K562 (cell line): ENCODE data around the gene PLEKHN1. TPM values are rescaled to one million over a fixed set of nuclear protein-coding genes. Genes with fewer than 3 reads are reported as not detected.
A peak's percentile ranks its signal among the peaks of the same experiment; 100 is the strongest.

Experiments
- CEBPZ ChIP-seq: fragments of 150-350 bp; IDR thresholded peaks from 2 replicates; pipeline ENCODE4 v1.6.1; 2014; ENCODE audit warnings: low read depth, mild to moderate bottlenecking, low read length, borderline replicate concordance
- CHCHD3 ChIP-seq: fragments of 250-450 bp; sonication (Bioruptor Pico); IDR thresholded peaks from 2 replicates; pipeline ENCODE4 v2.1.2; 2022; ENCODE audit warnings: mild to moderate bottlenecking
- CTCF ChIP-seq, 3 experiments: IDR thresholded peaks in 2 of 3; conservative IDR thresholded peaks in 1 of 3; 2 replicates each; pipeline ENCODE4 v1.5.1; 2011 to 2012; ENCODE audit warnings: low read length in 3 of 3, mild to moderate bottlenecking in 3 of 3, control low read depth in 2 of 3, improper control_type of control experiment in 1 of 3, inconsistent platforms in 1 of 3, low read depth in 1 of 3, mixed read lengths in 1 of 3, moderate library complexity in 1 of 3; ENCODE audit not compliant: insufficient read depth in 2 of 3
- GABPA ChIP-seq: fragments of 200-800 bp; sonication (Bioruptor generic); conservative IDR thresholded peaks from 2 replicates; pipeline ENCODE4 v1.6.1; 2016; ENCODE audit warnings: low read depth, missing genetic modification characterization, missing compliant biosample characterization
- GTF2A2 ChIP-seq: IDR thresholded peaks from 2 replicates; pipeline ENCODE4 v1.6.1; 2016; ENCODE audit warnings: mild to moderate bottlenecking, missing genetic modification characterization, missing compliant biosample characterization
- HDAC1 ChIP-seq, 2 experiments: fragments of 450-650 bp; IDR thresholded peaks; 2 replicates each; pipeline ENCODE4 v1.6.1; 2016 to 2017; ENCODE audit warnings: inconsistent platforms in 1 of 2, mild to moderate bottlenecking in 1 of 2, moderate library complexity in 1 of 2
- ILF3 ChIP-seq: fragments of 450-650 bp; IDR thresholded peaks from 2 replicates; pipeline ENCODE4 v1.6.1; 2018; ENCODE audit warnings: antibody characterized with exemption, mild to moderate bottlenecking, moderate library complexity, borderline replicate concordance
- MYNN ChIP-seq, 2 experiments: sonication (generic); formaldehyde crosslinking in 1 of 2; IDR thresholded peaks; 2 replicates each; pipeline versions ENCODE4 v1.5.0 to v1.6.1; 2016 to 2020; ENCODE audit warnings: antibody characterized with exemption in 1 of 2, missing genetic modification reagents in 1 of 2
- PBX2 ChIP-seq, 2 experiments: IDR thresholded peaks in 1 of 2; conservative IDR thresholded peaks in 1 of 2; 2 replicates each; pipeline ENCODE4 v1.6.1; 2016; ENCODE audit warnings: low read depth in 2 of 2, mild to moderate bottlenecking in 1 of 2, missing compliant biosample characterization in 1 of 2, missing genetic modification characterization in 1 of 2, moderate library complexity in 1 of 2
- RAD21 ChIP-seq, 2 experiments: fragments of 250-450 bp in 1 of 2; fragments of 450-650 bp in 1 of 2; sonication (Bioruptor Pico) in 1 of 2; formaldehyde crosslinking in 1 of 2; IDR thresholded peaks in 1 of 2; conservative IDR thresholded peaks in 1 of 2; 2 replicates each; pipeline versions ENCODE4 v1.4.0 to v1.8.0; 2020 to 2022; ENCODE audit warnings: mild to moderate bottlenecking in 2 of 2, moderate library complexity in 1 of 2
- RNF219 ChIP-seq: fragments of 250-450 bp; sonication (Bioruptor Pico); IDR thresholded peaks from 2 replicates; pipeline ENCODE4 v1.5.0; 2022; ENCODE audit warnings: mild to moderate bottlenecking
- SUPT5H ChIP-seq: fragments of 450-650 bp; IDR thresholded peaks from 2 replicates; pipeline ENCODE4 v1.6.1; 2016
- polyA plus RNA-seq, 8 experiments: library from polyadenylated mRNA; depleted of rRNA in 4 of 8; stranded (reverse) in 5 of 8; unstranded in 3 of 8; fragments of >200 nt; fragmentation: Nextera tagmentation in 2 of 8; fragmentation: Illumina TruSeq in 1 of 8; extraction: Ambion mirVana in 2 of 8; extraction: Trizol in 1 of 8; gene quantifications; 2 replicates each; pipeline versions ENCODE4 v1.2.1 to v1.2.3, GENCODE V29; 2011 to 2014; ENCODE audit warnings: inconsistent platforms in 1 of 8, missing spikeins in 1 of 8
- total RNA-seq, 7 experiments: library from RNA; depleted of rRNA in 6 of 7; stranded (reverse); fragments of >200 nt in 6 of 7; fragmentation: Illumina TruSeq in 2 of 7; extraction: Trizol in 2 of 7; gene quantifications; 2 replicates each; pipeline versions ENCODE4 v1.2.1 to v1.2.3, GENCODE V29; 2011 to 2021; ENCODE audit warnings: low replicate concordance in 1 of 7

PLEKHN1 gene
- total and polyA plus RNA-seq, 9 of the 15 experiments (the other 6 are each of a cell fraction or from before 2014, with no cell fraction given), result 0.07 to 1.5 (median 0.13) TPM; not detected in 2

GRCh38 chr1:1004780-1005697 is 38.8 kb downstream of the PLEKHN1 start (continued):
- TF ChIP-seq SUPT5H (no peak; the same call in 1 of the 2 replicates), CEBPZ (no peak), GTF2A2 (tag) (no peak), MYNN (IDR thresholded peaks at IDR 0.05) (peak; percentile 38; the same call in 1 of the 2 replicates), MYNN (CRISPR knock-in tag; IDR thresholded peaks at IDR 0.05) (no peak), ILF3 (no peak), RNF219 (no peak), HDAC1 (IDR thresholded peaks at IDR 0.05) (peak in 1 of 2 experiments; percentile 83; a peak in 2 of 4 replicates), GABPA (tag) (peak; percentile 59), CTCF (IDR thresholded peaks at IDR 0.05 in 2 of 3, conservative IDR thresholded peaks at IDR 0.05 in 1 of 3; ENCODE audit: insufficient read depth in 2 of 3, low read depth in 1 of 3, low read length in 3 of 3) (no peak), CHCHD3 (CRISPR knock-in tag) (no peak), PBX2 (CRISPR knock-in tag; IDR thresholded peaks at IDR 0.05; ENCODE audit: low read depth) (no peak), PBX2 (tag; conservative IDR thresholded peaks at IDR 0.05; ENCODE audit: low read depth) (0 out of 2 replicates have a peak, but pooled peaks have one; percentile 25), RAD21 (CRISPR knock-in tag; conservative IDR thresholded peaks at IDR 0.05 in 1 of 2, IDR thresholded peaks at IDR 0.05 in 1 of 2) (0 out of 4 replicates have a peak, but pooled peaks of 1 of the 2 experiments have one; percentile 8)
